ENCODE data around the gene GABPA.

DNA sequence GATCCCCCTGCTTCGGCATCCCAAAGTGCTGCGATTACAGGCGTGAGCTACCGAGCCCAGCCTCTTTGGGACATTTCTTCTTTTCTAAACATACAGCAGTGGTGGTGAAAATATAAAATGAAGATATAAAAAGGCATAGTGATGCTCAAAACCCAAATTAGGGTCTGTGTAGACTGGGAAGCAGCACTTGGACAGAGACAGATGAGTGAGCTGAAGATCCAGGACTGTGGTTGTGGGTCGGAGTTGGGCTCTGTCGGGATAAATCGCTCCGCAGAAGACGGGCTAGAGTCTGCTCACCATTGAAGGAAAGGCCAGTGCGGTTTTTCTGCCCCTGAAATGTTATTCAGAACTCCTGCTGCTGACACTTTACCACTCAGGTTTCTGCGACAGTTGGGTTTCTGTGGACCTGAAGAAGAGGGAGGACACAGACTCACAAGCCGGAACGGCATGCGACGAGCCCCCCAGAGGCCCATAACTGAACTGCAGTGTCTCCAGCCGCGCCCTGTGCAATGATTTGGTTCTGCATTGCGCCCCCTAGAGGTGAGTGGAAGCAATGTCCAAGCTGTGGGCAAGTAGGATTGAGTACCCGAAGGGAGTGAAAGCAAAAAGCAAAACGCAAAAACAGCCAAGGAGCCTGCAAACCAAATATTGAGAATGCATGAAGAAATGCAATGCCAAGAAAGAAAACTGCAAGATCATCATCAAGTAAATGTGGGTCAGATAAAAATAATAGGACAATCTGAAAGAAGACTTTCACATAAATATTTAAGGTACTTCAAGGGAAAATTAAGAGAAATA, 66.6 kb downstream of the GABPA start:
- TF ChIP-seq, protein P1, sequence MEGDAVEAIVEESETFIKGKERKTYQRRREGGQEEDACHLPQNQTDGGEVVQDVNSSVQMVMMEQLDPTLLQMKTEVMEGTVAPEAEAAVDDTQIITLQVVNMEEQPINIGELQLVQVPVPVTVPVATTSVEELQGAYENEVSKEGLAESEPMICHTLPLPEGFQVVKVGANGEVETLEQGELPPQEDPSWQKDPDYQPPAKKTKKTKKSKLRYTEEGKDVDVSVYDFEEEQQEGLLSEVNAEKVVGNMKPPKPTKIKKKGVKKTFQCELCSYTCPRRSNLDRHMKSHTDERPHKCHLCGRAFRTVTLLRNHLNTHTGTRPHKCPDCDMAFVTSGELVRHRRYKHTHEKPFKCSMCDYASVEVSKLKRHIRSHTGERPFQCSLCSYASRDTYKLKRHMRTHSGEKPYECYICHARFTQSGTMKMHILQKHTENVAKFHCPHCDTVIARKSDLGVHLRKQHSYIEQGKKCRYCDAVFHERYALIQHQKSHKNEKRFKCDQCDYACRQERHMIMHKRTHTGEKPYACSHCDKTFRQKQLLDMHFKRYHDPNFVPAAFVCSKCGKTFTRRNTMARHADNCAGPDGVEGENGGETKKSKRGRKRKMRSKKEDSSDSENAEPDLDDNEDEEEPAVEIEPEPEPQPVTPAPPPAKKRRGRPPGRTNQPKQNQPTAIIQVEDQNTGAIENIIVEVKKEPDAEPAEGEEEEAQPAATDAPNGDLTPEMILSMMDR (IDR thresholded peaks at IDR 0.05) = peak; percentile 60 to 95 (median 88)
- no peak for TF ChIP-seq POLR2A (IDR thresholded peaks at IDR 0.05)
